Trophoblast cell (in vitro differentiated cells and primary cell): ENCODE measurements around the gene TTC36.

Source experiments
- DNase-seq, 2 donors: peaks; one replicate each; pipeline ENCODE4 v3.0.0-alpha.2; 2016
- H2AFZ ChIP-seq: 2 replicates; pipeline ENCODE4 v1.6.1; 2013; ENCODE audit warnings: low read length, moderate library complexity, mild to moderate bottlenecking; ENCODE audit not compliant: insufficient read depth, poor library complexity
- H2AK5ac ChIP-seq: 2 replicates; pipeline ENCODE4 v1.6.1; 2013; ENCODE audit warnings: mild to moderate bottlenecking, low read length
- H2BK120ac ChIP-seq: 2 replicates; pipeline ENCODE4 v1.6.1; 2013; ENCODE audit warnings: low read length, mild to moderate bottlenecking, moderate library complexity; ENCODE audit not compliant: insufficient read depth, poor library complexity
- H2BK12ac ChIP-seq: 2 replicates; pipeline ENCODE4 v1.6.1; 2013; ENCODE audit warnings: mild to moderate bottlenecking, low read length, moderate library complexity
- H2BK5ac ChIP-seq: 2 replicates; pipeline ENCODE4 v1.6.1; 2013; ENCODE audit warnings: low read length, low read depth, moderate library complexity, mild to moderate bottlenecking; ENCODE audit not compliant: poor library complexity
- H3K14ac ChIP-seq: 2 replicates; pipeline ENCODE4 v1.6.1; 2013; ENCODE audit warnings: mild to moderate bottlenecking, low read length
- H3K18ac ChIP-seq: 2 replicates; pipeline ENCODE4 v1.6.1; 2013; ENCODE audit warnings: mild to moderate bottlenecking, low read length
- H3K23ac ChIP-seq: 2 replicates; pipeline ENCODE4 v1.6.1; 2013; ENCODE audit warnings: low read length
- H3K27ac ChIP-seq: 2 replicates; pipeline ENCODE4 v1.5.1; 2013; ENCODE audit warnings: low read depth, mild to moderate bottlenecking, inconsistent platforms, low read length, moderate library complexity
- H3K27me3 ChIP-seq: 2 replicates; pipeline ENCODE4 v1.6.1; 2013; ENCODE audit warnings: inconsistent platforms, mild to moderate bottlenecking, low read length, moderate library complexity; ENCODE audit not compliant: insufficient read depth
- H3K36me3 ChIP-seq, 2 experiments: 1 replicate in 1 of 2; 2 replicates in 1 of 2; pipeline ENCODE4 v1.6.1; 2013; ENCODE audit warnings: low read length in 2 of 2, mild to moderate bottlenecking in 2 of 2, moderate library complexity in 1 of 2; ENCODE audit not compliant: insufficient read depth in 2 of 2, control insufficient read depth in 1 of 2
- H3K4ac ChIP-seq: 2 replicates; pipeline ENCODE4 v1.6.1; 2013; ENCODE audit warnings: low read depth, mild to moderate bottlenecking, low read length, moderate library complexity
- H3K4me1 ChIP-seq, 2 experiments: 1 replicate in 1 of 2; 2 replicates in 1 of 2; pipeline ENCODE4 v1.6.1; 2013; ENCODE audit warnings: low read length in 2 of 2, mild to moderate bottlenecking in 2 of 2, moderate library complexity in 1 of 2; ENCODE audit not compliant: insufficient read depth in 2 of 2, control insufficient read depth in 1 of 2
- H3K4me2 ChIP-seq: 2 replicates; pipeline ENCODE4 v1.6.1; 2013; ENCODE audit warnings: inconsistent platforms, mild to moderate bottlenecking, low read length, moderate library complexity
- H3K4me3 ChIP-seq: 2 replicates; pipeline ENCODE4 v1.5.1; 2013; ENCODE audit warnings: mild to moderate bottlenecking, low read depth, low read length, inconsistent platforms
- H3K79me1 ChIP-seq: one replicate; pipeline ENCODE4 v1.6.1; 2013; ENCODE audit warnings: low read length
- H3K79me2 ChIP-seq: 2 replicates; pipeline ENCODE4 v1.6.1; 2013; ENCODE audit warnings: low read length, mild to moderate bottlenecking; ENCODE audit not compliant: control insufficient read depth, insufficient read depth, poor library complexity
- H3K9ac ChIP-seq: 2 replicates; pipeline ENCODE4 v1.6.1; 2013; ENCODE audit warnings: mild to moderate bottlenecking, low read length
- H3K9me3 ChIP-seq: 2 replicates; pipeline ENCODE4 v1.6.1; 2013; ENCODE audit warnings: low read depth, mild to moderate bottlenecking, control low read depth, inconsistent platforms, low read length; ENCODE audit not compliant: insufficient read depth
- H4K12ac ChIP-seq: 2 replicates; pipeline ENCODE4 v1.6.1; 2013; ENCODE audit warnings: low read depth, mild to moderate bottlenecking, low read length, moderate library complexity
- H4K8ac ChIP-seq: 2 replicates; pipeline ENCODE4 v1.6.1; 2013; ENCODE audit warnings: low read depth, mild to moderate bottlenecking, low read length, moderate library complexity
- H4K91ac ChIP-seq: one replicate; pipeline ENCODE4 v1.6.1; 2013; ENCODE audit warnings: low read depth, mild to moderate bottlenecking, low read length, moderate library complexity
- WGBS: extraction: QIAGEN DNeasy Blood & Tissue Kit; methylation state at CpG from one replicate; pipeline ENCODE4 v1.1.7; 2013; ENCODE audit warnings: missing lambda C conversion rate; ENCODE audit not compliant: insufficient read length, insufficient coverage; ENCODE audit errors: extremely low coverage; 5-methylcytosine and 5-hydroxymethylcytosine counted together

Gene TTC36

GRCh38 chr11:118535261-118535660 is 8.0 kb downstream of the TTC36 start:
- no peak overlapping the region for H3K9ac ChIP-seq
- no peak overlapping the region for H3K27ac ChIP-seq
- no peak overlapping the region for H2BK5ac ChIP-seq
- peak overlapping the region; percentile 13 for H3K23ac ChIP-seq
- no CpG with 5 or more reads among the region's 9 CpGs for WGBS
- no peak overlapping the region for H2BK120ac ChIP-seq
- no peak overlapping the region for H2AFZ ChIP-seq
- H2AK5ac ChIP-seq = no peak overlapping the region
- H3K4me3 ChIP-seq = no peak overlapping the region
- peaks cover 9% of the 10 kb centered on the region for H3K79me2 ChIP-seq
- no peak overlapping the region for H3K18ac ChIP-seq
- peaks cover 14 to 19% of the 10 kb centered on the region in 2 experiments for H3K36me3 ChIP-seq
- no peak overlapping the region for H3K4me2 ChIP-seq
- no peak overlapping the region for H3K14ac ChIP-seq
- H2BK12ac ChIP-seq = no peak overlapping the region
- H4K12ac ChIP-seq = no peak overlapping the region
- DNase-seq = no peak
- no peaks in the 10 kb centered on the region for H3K9me3 ChIP-seq
- H3K4ac ChIP-seq = no peak overlapping the region
- peaks cover 14% of the 10 kb centered on the region for H3K79me1 ChIP-seq
- no peak overlapping the region for H4K91ac ChIP-seq
- no peak overlapping the region for H4K8ac ChIP-seq
- peaks cover 5 to 10% of the 10 kb centered on the region in 2 experiments for H3K4me1 ChIP-seq
- no peaks in the 10 kb centered on the region for H3K27me3 ChIP-seq

- Histone ChIP-seq H3K9me3 (no peaks in the 10 kb centered on the region), H3K27me3 (no peaks in the 10 kb centered on the region), H3K4me1 (peaks cover 4 to 6% of the 10 kb centered on the region in 2 experiments), H3K27ac (no peak overlapping the region), H3K4me2 (no peak overlapping the region), H2AFZ (no peak overlapping the region), H3K18ac (no peak overlapping the region), H2BK120ac (no peak overlapping the region), H3K9ac (no peak overlapping the region), H2BK5ac (no peak overlapping the region), H2AK5ac (no peak overlapping the region), H3K14ac (no peak overlapping the region), H2BK12ac (no peak overlapping the region), H3K79me2 (no peaks in the 10 kb centered on the region), H4K91ac (no peak overlapping the region), H3K36me3 (peaks cover 16 to 19% of the 10 kb centered on the region in 2 experiments), H3K23ac (no peak overlapping the region), H3K4ac (no peak overlapping the region), H3K79me1 (peaks cover 3% of the 10 kb centered on the region), H3K4me3 (no peak overlapping the region), H4K8ac (no peak overlapping the region), H4K12ac (no peak overlapping the region)
- DNase-seq = peak; percentile 11 to 31
- no CpG with 5 or more reads among the region's 5 CpGs for WGBS
These were observed 9.5 kb downstream of the TTC36 start for GRCh38 chr11:118536726-118537125.

- H3K9me3 ChIP-seq = no peaks in the 10 kb centered on the region
- no peak overlapping the region for H2AFZ ChIP-seq
- no peak overlapping the region for H2BK120ac ChIP-seq
- no peak overlapping the region for H4K91ac ChIP-seq
- H3K4me3 ChIP-seq = no peak overlapping the region
- WGBS = no CpG with 5 or more reads among the region's 6 CpGs
- DNase-seq = no peak
- no peak overlapping the region for H2BK5ac ChIP-seq
- H3K36me3 ChIP-seq = peaks cover 18 to 24% of the 10 kb centered on the region in 2 experiments
- H4K12ac ChIP-seq = no peak overlapping the region
- H2AK5ac ChIP-seq = no peak overlapping the region
- H3K14ac ChIP-seq = no peak overlapping the region
- no peak overlapping the region for H4K8ac ChIP-seq
- no peak overlapping the region for H3K23ac ChIP-seq
- no peaks in the 10 kb centered on the region for H3K79me1 ChIP-seq
- no peaks in the 10 kb centered on the region for H3K79me2 ChIP-seq
- H3K4ac ChIP-seq = no peak overlapping the region
- no peak overlapping the region for H3K18ac ChIP-seq
- H3K27ac ChIP-seq = no peak overlapping the region
- no peak overlapping the region for H2BK12ac ChIP-seq
- no peak overlapping the region for H3K4me2 ChIP-seq
- no peaks in the 10 kb centered on the region for H3K27me3 ChIP-seq
- H3K4me1 ChIP-seq = no peaks in the 10 kb centered on the region
- H3K9ac ChIP-seq = no peak overlapping the region
These were observed 10.2 kb downstream of the TTC36 start for GRCh38 chr11:118537409-118537980.

- H4K91ac ChIP-seq = no peak overlapping the region
- no peak overlapping the region for H3K4ac ChIP-seq
- H3K27ac ChIP-seq = no peak overlapping the region
- no peak overlapping the region for H2BK5ac ChIP-seq
- H2BK120ac ChIP-seq = no peak overlapping the region
- no peak overlapping the region for H4K12ac ChIP-seq
- no peak overlapping the region for H3K4me3 ChIP-seq
- no peaks in the 10 kb centered on the region for H3K9me3 ChIP-seq
- no peak overlapping the region for H3K18ac ChIP-seq
- no CpG with 5 or more reads among the region's 8 CpGs for WGBS
- H3K14ac ChIP-seq = no peak overlapping the region
- peak; percentile 61 to 79 for DNase-seq
- no peak overlapping the region for H3K9ac ChIP-seq
- no peak overlapping the region for H3K23ac ChIP-seq
- H2BK12ac ChIP-seq = no peak overlapping the region
- no peak overlapping the region for H2AFZ ChIP-seq
- H3K4me2 ChIP-seq = no peak overlapping the region
- H2AK5ac ChIP-seq = no peak overlapping the region
- no peak overlapping the region for H4K8ac ChIP-seq
- no peaks in the 10 kb centered on the region for H3K27me3 ChIP-seq
- H3K36me3 ChIP-seq = peaks cover 6 to 8% of the 10 kb centered on the region in 2 experiments
- H3K79me2 ChIP-seq = no peaks in the 10 kb centered on the region
- no peaks in the 10 kb centered on the region for H3K79me1 ChIP-seq
- H3K4me1 ChIP-seq = peaks cover 2 to 3% of the 10 kb centered on the region in 2 experiments
These were observed 16.9 kb downstream of the TTC36 start for GRCh38 chr11:118544010-118544646.
